Fibroblast of the aortic adventitia (primary cell): ENCODE measurements around the gene GRIP1. TPM values are rescaled to one million over a fixed set of nuclear protein-coding genes. Genes with fewer than 3 reads are reported as not detected.

Source experiments
- DNase-seq: peaks from one replicate; pipeline ENCODE4 v3.0.0-alpha.2; 2010; ENCODE audit warnings: low read depth
- H3K4me3 ChIP-seq: 2 replicates; pipeline ENCODE4 v1.5.1; 2011; ENCODE audit warnings: low read depth, mild to moderate bottlenecking, control low read depth, low read length, moderate library complexity
- CTCF ChIP-seq: IDR thresholded peaks from 2 replicates; pipeline ENCODE4 v1.5.1; 2011; ENCODE audit warnings: mild to moderate bottlenecking, low read length, control low read depth, inconsistent platforms; ENCODE audit not compliant: insufficient read depth
- total RNA-seq: library from RNA; depleted of rRNA; stranded (reverse); fragments of >200 nt; gene quantifications from 2 replicates; pipeline ENCODE4 v1.2.3, GENCODE V29; 2012; ENCODE audit warnings: low replicate concordance

Gene GRIP1
- total RNA-seq, 1 donor: 0.90 TPM

- no peak for DNase-seq
- TF ChIP-seq CTCF: no peak
- no peak overlapping the region for H3K4me3 ChIP-seq
Measured at GRCh38 chr12:66359300-66359699, 319.6 kb downstream of the GRIP1 start.

GRCh38 chr12:66354291-66354690, 324.6 kb downstream of the GRIP1 start:
- no peak for DNase-seq
- TF ChIP-seq CTCF: no peak
- H3K4me3 ChIP-seq: no peak overlapping the region

- DNase-seq: no peak
- no peak overlapping the region for H3K4me3 ChIP-seq
- no peak for TF ChIP-seq CTCF
Measured at GRCh38 chr12:66352899-66353298, 326.0 kb downstream of the GRIP1 start.

GRCh38 chr12:66352197-66352596, 326.7 kb downstream of the GRIP1 start:
- DNase-seq: peak; percentile 16
- TF ChIP-seq CTCF: peak; percentile 34
- no peak overlapping the region for H3K4me3 ChIP-seq

- H3K4me3 ChIP-seq: no peak overlapping the region
- no peak for DNase-seq
- no peak for TF ChIP-seq CTCF
Measured at GRCh38 chr12:66351301-66351700, 327.6 kb downstream of the GRIP1 start.

GRCh38 chr12:66345956-66346355, 332.9 kb downstream of the GRIP1 start:
- DNase-seq: no peak
- no peak for TF ChIP-seq CTCF
- no peak overlapping the region for H3K4me3 ChIP-seq

GRCh38 chr12:66345212-66345611, 333.7 kb downstream of the GRIP1 start:
- DNase-seq: no peak
- TF ChIP-seq CTCF: no peak
- no peak overlapping the region for H3K4me3 ChIP-seq
